Activated CD4-positive, alpha-beta T cell treated with anti-CD3 and anti-CD28 coated beads for 4 hours (primary cell): ENCODE results near the gene TAF3.

Experiments used
- DNase-seq, 2 donors: peaks; one replicate each; pipeline ENCODE4 v3.0.0-alpha.2; 2020

Gene TAF3

DNA sequence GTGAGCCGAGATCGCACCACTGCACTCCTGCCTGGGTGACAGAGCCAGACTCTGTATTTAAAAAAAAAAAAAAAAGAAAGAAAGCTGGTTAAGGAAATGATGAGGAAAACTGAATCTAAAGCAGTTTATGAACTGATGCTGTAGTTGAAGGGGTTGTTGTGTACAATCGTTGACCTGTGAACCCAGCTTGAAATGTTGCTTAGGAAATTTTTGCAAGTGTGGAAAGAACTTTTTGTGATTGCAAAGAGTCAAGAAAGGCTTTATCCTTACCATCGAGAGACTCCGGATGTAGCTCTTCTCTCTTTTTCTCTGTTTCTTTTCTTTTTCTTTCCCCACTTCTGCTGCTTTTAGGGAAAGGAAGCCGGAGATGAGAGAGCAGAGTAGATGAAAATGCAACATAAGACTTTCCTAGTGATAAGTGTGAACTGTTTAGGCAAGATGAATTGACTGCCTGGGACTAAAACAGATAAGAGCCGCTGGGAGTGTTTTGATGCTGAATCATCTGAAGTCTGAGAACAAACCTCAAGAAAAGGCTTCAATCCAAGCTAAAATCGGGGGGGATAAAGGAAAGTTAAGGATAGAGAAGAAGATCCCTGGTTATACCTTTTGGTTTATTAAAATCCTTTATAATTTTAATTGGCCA, 69.0 kb downstream of the TAF3 start:
- DNase-seq = no peak

GRCh38 chr10:7889947-7890542, 71.7 kb downstream of the TAF3 start:
- no peak for DNase-seq

DNA sequence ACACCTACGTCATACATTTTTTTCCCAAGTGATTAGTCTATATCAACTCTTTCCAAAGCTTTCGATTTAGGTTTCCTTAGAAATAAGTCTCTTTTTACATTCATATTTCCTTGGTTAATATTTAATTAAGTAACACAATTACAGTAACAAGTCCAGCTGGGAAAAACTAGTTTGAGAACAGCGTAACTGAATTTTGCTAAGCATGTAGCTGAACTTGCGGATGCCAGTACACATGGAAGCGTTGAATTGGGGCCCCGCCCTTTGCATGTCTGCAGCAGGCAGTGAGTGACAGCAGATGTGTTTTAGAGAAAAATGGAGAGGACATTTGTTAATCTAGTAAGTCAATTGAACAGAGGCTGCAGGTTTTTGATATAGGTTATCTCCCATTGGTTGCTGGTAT, 72.5 kb downstream of the TAF3 start:
- DNase-seq = no peak

- no peak for DNase-seq
Observed at GRCh38 chr10:7891634-7892033, 73.3 kb downstream of the TAF3 start.

DNA sequence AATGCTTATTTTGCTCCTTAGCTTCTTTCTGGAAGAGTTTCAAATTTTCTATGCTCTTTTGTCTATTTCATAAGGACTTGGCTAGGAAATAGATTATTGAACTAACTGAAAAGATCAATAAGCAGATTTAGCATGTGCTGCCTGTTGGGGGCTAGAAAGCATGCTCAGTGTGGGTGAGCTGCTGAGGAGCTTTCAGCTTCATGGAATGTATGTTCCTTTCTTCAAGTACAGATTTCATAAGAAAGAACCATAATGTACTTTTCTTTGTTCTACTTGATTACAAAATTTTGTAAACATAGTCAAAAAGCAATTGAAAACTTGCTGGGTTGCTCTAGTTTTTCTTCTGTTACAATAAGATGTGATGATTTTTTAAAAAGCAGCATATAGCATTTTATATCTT, 73.8 kb downstream of the TAF3 start:
- DNase-seq = no peak

- DNase-seq = no peak
Observed at GRCh38 chr10:7895699-7896090, 77.4 kb downstream of the TAF3 start.

- DNase-seq = no peak
Observed at GRCh38 chr10:7896297-7896696, 78.0 kb downstream of the TAF3 start.

GRCh38 chr10:7901256-7901655, 83.0 kb downstream of the TAF3 start:
- DNase-seq = no peak

- no peak for DNase-seq
Observed at GRCh38 chr10:7902413-7902812, 84.1 kb downstream of the TAF3 start.

DNA sequence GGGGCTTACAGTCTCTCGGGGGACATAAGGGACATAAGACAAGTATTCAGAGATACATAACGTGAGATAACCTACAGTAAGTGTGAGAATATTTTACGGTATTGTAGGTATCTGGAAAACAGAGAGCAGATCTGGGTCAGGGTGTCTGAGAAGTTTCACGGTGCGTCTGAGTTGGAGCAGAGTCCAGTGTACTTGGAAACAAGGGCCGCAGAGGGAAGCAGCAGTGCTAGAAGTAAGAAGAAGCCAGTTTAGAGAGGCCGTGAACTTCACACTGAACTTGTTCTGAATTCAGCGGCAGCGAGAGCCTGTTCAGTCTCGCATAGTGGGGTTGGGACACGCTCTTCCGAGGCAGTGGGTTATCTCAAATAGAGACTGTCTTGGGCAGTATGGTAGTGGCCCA, 85.5 kb downstream of the TAF3 start:
- no peak for DNase-seq

DNA sequence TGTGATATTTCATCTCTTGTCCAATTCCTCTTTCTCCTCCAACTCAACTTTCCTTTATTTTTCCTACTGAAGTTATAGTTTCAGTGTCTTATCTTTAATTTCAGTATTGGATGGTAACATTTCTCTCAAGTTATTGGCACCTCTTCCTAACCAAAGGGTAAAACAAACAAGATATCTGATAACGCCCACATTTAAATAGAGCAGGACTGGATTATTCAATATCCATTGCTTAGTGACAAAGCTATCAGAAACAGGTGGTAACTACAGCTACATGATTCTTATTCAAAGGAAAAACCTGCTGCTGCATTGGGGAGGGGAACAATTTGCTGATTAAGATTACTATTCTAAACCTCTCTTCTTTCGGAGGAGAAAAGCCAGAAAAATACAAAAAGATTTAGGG, 87.8 kb downstream of the TAF3 start:
- DNase-seq = no peak

GRCh38 chr10:7908541-7909210, 90.4 kb downstream of the TAF3 start:
- no peak for DNase-seq

DNA sequence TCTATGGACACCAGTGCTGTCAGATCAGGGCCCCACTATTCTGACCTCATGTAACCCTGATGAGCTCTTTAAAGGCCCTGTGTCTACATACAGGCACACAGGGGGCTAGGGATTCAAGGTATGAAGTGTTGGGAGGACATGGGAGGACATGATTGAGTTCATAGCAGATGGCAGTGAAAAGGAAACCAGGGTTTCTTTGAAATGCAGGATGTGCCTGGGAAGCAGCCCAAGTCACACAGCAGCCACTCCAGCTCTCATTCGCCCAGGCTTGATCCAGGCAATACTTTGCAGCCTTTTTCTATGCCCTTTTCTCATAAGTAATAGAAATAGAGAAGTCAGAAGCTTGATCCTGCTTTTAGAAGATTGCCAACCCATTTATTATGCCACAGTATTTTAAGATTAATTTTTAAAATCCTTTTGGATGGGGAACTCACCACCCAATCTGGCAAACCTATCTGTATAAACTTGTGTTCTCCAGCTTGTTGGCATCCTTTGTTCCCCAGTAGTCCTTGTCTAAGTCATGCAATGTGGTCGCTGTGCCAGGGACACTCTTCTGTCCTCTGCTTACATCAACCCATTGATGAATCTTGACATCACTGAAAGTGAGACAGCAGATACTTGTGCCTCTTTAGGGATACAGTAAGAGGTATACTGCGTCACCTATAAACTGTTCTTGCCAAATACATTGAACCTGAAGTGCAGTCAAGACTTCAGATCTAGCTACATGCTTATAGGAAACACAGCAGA, 95.0 kb downstream of the TAF3 start:
- no peak for DNase-seq

- no peak for DNase-seq
Observed at GRCh38 chr10:7915923-7916536, 97.7 kb downstream of the TAF3 start.

DNA sequence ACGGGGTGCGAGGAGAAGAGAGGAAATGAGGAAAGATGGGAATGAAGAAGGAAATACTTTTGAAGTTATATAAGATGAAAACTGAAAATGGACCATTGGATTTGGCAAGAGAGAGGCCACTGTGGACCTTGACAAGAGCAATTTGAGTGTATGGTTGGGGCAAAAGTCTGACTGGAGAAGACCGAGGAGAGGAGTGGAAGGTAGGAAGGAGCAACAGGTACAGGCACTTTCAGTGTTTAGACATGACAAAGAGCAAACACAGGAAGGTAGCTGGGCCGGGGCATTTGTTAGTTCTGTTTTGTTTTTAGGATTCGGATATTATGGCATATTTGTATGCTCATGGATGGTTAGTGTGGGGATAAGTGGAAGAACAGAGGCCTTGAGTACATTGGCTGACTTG, 99.4 kb downstream of the TAF3 start:
- DNase-seq = no peak

GRCh38 chr10:7922707-7923106, 104.4 kb downstream of the TAF3 start:
- no peak for DNase-seq

- DNase-seq = no peak
Observed at GRCh38 chr10:7928536-7928935, 110.2 kb downstream of the TAF3 start.

GRCh38 chr10:7932301-7933036, 114.2 kb downstream of the TAF3 start:
- DNase-seq = no peak

DNA sequence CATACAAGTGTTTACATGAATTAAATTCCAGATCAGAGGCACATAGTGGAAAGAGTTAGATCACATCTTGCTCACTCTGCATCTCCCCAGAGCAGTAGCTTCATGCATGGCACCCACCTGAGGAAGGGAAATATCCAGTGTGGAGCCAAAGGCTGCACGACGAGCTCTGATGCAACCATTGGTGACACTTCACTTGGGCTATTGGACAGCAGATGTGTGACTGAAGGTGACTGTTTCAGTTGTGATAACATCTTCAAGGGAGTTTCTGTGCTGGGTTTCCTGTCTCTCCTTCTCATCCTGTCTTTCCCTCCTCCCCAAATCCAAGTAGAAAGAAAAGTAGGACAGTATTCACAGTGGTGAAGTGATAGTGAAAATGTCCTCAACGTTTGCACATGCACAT, 115.0 kb downstream of the TAF3 start:
- DNase-seq = no peak

GRCh38 chr10:7933757-7934156, 115.5 kb downstream of the TAF3 start:
- no peak for DNase-seq

DNA sequence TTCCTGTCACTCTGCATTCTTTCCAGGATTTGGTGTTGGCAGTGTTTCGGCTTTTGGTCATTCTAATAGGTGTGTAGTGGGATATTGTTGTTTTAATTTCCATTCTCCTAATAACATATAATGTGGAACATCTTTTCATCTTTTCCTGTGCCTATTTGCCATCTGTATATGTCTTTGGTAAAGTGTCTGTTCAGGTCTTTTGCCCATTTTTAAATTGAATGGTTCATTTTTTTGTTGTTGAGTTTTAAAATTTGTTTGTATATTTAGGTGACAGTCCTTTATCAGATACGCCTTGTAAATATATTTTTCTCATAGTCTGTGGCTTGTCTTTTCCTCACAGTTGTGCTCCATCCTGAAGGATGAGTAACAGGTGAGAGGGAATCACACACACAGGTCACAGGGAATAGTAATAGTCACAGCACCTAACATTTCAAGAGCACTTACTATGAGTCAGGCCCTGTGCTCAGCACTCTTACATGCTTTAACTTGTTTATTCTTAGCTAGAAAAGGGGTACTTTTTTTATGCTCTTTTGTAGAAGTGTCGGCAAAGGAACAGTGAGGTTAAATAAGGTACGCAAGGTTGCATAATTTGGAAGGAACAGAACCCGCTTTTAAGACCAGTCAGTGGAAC, 119.1 kb downstream of the TAF3 start:
- DNase-seq = no peak

DNA sequence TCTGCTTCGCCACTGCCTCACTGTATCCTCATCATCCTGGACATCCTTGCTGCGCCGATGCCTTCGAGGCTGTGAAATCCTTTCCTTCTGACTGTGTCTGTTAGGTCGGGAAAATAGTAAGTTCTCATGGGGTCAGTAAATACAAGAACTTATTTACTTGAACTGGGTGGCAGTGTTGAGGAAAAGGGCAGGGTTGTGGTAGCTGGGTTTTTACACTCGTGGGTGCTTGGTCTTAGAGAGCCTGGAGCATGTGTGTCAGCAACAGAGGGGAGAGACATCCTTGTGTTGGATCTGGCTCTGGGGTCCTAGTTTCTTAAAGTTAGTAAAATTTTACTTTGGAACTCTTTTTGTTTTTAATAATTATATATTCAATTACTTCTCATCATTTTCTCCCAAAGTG, 123.3 kb downstream of the TAF3 start:
- DNase-seq = no peak
